ENCODE results near the gene GSX2.

Gene GSX2

GRCh38 chr4:54140287-54140686, 40.3 kb downstream of the GSX2 start:
- DNase-seq (ENCODE audit: low read depth) = no peak
- H3K4me3 ChIP-seq (ENCODE audit: low read depth, low read length) = no peak overlapping the region

GRCh38 chr4:54144199-54144598, 44.2 kb downstream of the GSX2 start:
- no peak overlapping the region for H3K4me3 ChIP-seq (ENCODE audit: low read depth, low read length)
- DNase-seq (ENCODE audit: low read depth) = no peak
- no peak for TF ChIP-seq CTCF (IDR thresholded peaks at IDR 0.05; ENCODE audit: insufficient read depth, low read depth, low read length, missing control alignments)

More at GRCh38 chr4:54140287-54140686, 40.3 kb downstream of the GSX2 start:
- no peak for TF ChIP-seq CTCF (IDR thresholded peaks at IDR 0.05; ENCODE audit: insufficient read depth, low read depth, low read length, missing control alignments)

DNA sequence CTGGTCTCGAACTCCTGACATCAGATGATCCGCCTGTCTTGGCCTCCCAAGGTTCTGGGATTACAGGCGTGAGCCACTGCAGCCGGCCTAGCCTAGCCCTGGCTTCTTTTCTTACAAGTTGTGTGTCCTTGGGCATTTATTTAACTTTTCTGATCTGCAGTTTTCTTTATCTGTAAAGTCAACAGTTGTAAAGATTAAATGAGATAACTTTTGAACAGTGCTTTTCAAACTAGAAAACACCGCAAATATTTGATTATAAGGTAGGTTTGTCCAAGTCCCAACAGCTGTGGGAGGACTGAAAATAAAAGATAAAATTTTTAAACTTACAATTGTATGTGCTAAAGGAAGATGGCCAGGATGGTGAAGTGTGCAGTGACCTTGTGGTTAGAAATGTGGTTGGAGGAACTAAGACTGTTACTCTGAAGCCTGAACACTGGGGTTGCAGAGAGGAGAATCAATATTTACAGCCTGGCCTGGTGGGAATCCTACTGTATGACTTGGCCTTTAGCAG, 44.8 kb downstream of the GSX2 start:
- DNase-seq (ENCODE audit: low read depth) = no peak
- H3K4me3 ChIP-seq (ENCODE audit: low read depth, low read length) = no peak overlapping the region
- no peak for TF ChIP-seq CTCF (IDR thresholded peaks at IDR 0.05; ENCODE audit: insufficient read depth, low read depth, low read length, missing control alignments)

DNA sequence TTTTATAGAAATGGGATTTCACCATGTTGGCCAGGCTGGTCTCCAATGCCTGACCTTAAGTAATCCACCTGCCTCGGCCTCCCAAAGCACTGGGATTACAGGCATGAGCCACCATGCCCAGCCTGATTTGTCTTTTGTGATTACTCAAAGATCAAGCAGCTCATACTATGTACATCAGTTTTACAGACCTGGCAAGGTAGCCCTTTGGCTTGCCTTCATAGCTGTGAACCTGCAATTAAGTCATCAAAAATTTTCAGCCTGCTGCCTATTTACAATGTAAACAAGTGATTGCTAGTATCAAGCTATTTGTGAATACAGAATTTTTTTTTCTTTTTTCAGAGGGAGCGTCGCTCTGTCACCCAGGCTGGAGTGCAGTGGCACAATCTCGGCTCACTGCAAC, 46.2 kb downstream of the GSX2 start:
- no peak overlapping the region for H3K4me3 ChIP-seq (ENCODE audit: low read depth, low read length)
- DNase-seq (ENCODE audit: low read depth) = no peak
- no peak for TF ChIP-seq CTCF (IDR thresholded peaks at IDR 0.05; ENCODE audit: insufficient read depth, low read depth, low read length, missing control alignments)

- no peak for DNase-seq (ENCODE audit: low read depth)
- TF ChIP-seq CTCF (IDR thresholded peaks at IDR 0.05; ENCODE audit: insufficient read depth, low read depth, low read length, missing control alignments) = no peak
- H3K4me3 ChIP-seq (ENCODE audit: low read depth, low read length) = no peak overlapping the region
Observed at GRCh38 chr4:54149323-54149722, 49.4 kb downstream of the GSX2 start.

All from GM12865 (cell line).